ENCODE measurements around the gene MTFP1.
A peak's percentile ranks its signal among the peaks of the same experiment; 100 is the strongest.

GRCh38 chr22:30386960-30387827 is 38.4 kb upstream of the MTFP1 start, which contains the start of gene RNF215:
- TF ChIP-seq CTCF (IDR thresholded peaks at IDR 0.05; ENCODE audit: borderline replicate concordance, extremely low read depth, low read length, poor library complexity, severe bottlenecking) (peak; percentile 89), EZH2 (IDR thresholded peaks at IDR 0.05; ENCODE audit: borderline replicate concordance, low read depth, low read length, severe bottlenecking) (no peak)

All from DND-41 (cell line).